GM13976 (cell line): Measurements from ENCODE around the gene MCCC1.

Source experiments
- DNase-seq: peaks from one replicate; pipeline ENCODE4 v3.0.0; 2012; ENCODE audit warnings: low spot score
- in situ Hi-C: fragments of 300-500 bp; cut with MboI; formaldehyde crosslinking; loops from one replicate; pipeline ENCODE4 v1.12.0; 2022; ENCODE audit warnings: low sequenced_read_pairs, mixed read lengths, inconsistent platforms; ENCODE audit not compliant: unreplicated experiment
- TF ChIP-seq, protein P1 (sequence below): IDR thresholded peaks from 2 replicates; pipeline ENCODE4 v1.5.1; 2012; ENCODE audit warnings: borderline replicate concordance, mild to moderate bottlenecking; ENCODE audit not compliant: insufficient read depth; ENCODE audit errors: extremely low read depth, missing control alignments, control extremely low read depth

The MCCC1 gene

GRCh38 chr3:182965861-182966366, 133.4 kb downstream of the MCCC1 start:
- in situ Hi-C loops, result no loop called here
- DNase-seq, result no peak

More at GRCh38 chr3:182965861-182966366, 133.4 kb downstream of the MCCC1 start:
- TF ChIP-seq, protein P1, sequence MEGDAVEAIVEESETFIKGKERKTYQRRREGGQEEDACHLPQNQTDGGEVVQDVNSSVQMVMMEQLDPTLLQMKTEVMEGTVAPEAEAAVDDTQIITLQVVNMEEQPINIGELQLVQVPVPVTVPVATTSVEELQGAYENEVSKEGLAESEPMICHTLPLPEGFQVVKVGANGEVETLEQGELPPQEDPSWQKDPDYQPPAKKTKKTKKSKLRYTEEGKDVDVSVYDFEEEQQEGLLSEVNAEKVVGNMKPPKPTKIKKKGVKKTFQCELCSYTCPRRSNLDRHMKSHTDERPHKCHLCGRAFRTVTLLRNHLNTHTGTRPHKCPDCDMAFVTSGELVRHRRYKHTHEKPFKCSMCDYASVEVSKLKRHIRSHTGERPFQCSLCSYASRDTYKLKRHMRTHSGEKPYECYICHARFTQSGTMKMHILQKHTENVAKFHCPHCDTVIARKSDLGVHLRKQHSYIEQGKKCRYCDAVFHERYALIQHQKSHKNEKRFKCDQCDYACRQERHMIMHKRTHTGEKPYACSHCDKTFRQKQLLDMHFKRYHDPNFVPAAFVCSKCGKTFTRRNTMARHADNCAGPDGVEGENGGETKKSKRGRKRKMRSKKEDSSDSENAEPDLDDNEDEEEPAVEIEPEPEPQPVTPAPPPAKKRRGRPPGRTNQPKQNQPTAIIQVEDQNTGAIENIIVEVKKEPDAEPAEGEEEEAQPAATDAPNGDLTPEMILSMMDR, result no peak
